ENCODE measurements around the gene N4BP2L2. TPM values are rescaled to one million over a fixed set of nuclear protein-coding genes. Genes with fewer than 3 reads are reported as not detected.

The N4BP2L2 gene
- total RNA-seq, 1 experiment from 2014 or later, result 61.4 TPM

DNA sequence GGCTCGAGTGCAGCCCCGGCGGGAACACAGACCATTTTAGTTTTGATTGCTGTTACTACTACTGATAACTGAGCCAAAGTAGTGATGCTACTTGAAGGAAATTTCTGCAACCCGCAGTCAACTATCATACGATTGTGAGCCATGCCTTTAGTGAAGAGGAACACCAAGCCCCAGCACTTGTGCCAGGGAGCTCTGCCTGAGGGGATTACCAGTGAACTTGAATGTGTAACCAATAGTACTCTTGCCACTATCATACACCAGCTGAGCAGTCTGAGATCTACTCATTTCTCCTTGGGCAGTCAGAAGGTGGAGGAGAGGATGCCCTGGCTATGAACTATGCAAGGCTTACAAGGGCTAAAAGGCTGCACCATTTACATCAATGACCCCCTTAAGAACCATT is 61.7 kb downstream of the N4BP2L2 start:
- no peak overlapping the region for H2BK15ac ChIP-seq (ENCODE audit: low read depth, low read length)
- no peak overlapping the region for H3K4me2 ChIP-seq (ENCODE audit: insufficient read depth, insufficient read length, low read length)
- no peaks in the 10 kb centered on the region for H3K23me2 ChIP-seq (ENCODE audit: insufficient read length, low read depth, low read length, poor library complexity, severe bottlenecking)
- no peak overlapping the region for H3K18ac ChIP-seq (ENCODE audit: insufficient read length, low read depth, low read length)
- Mint-ChIP-seq H3K4me1 (peaks cover 0 to 4% of the 10 kb centered on the region in 2 experiments; a peak in 1 of 4 replicates), H3K4me3 (no peak overlapping the region), H3K36me3 (ENCODE audit: insufficient read depth in 1 of 3, low read depth in 3 of 3) (no peaks in the 10 kb centered on the region), H3K27me3 (ENCODE audit: low read depth) (no peaks in the 10 kb centered on the region), H3K27ac (no peak overlapping the region; a peak in 1 of 7 replicates), H3K9me3 (no peaks in the 10 kb centered on the region)
- no peak overlapping the region for H2AFZ ChIP-seq (ENCODE audit: low read length)
- no peak overlapping the region for H3K23ac ChIP-seq (ENCODE audit: insufficient read length, low read depth, low read length)
- H4K5ac ChIP-seq (ENCODE audit: insufficient read length, low read depth, low read length), result no peak overlapping the region
- WGBS (ENCODE audit: extremely low coverage, insufficient read length, low lambda C conversion rate), result no CpG with 5 or more reads among the region's 5 CpGs
- H2AK5ac ChIP-seq (ENCODE audit: insufficient read length, low read length), result no peak overlapping the region
- no peak overlapping the region for H3T11ph ChIP-seq (ENCODE audit: low read length)
- H3K79me1 ChIP-seq (ENCODE audit: insufficient read depth, low read depth, low read length, poor library complexity, severe bottlenecking), result no peaks in the 10 kb centered on the region
- no peaks in the 10 kb centered on the region for H3K27me3 ChIP-seq (ENCODE audit: insufficient read depth, low read length)
- H2BK20ac ChIP-seq (ENCODE audit: low read depth, low read length, poor library complexity, severe bottlenecking), result no peak overlapping the region
- H2BK12ac ChIP-seq (ENCODE audit: insufficient read length, low read depth, low read length), result no peak overlapping the region
- no peaks in the 10 kb centered on the region for H3K79me2 ChIP-seq (ENCODE audit: insufficient read depth, low read length)
- H3K9me3 ChIP-seq (ENCODE audit: control insufficient read depth, low read depth, low read length), result no peaks in the 10 kb centered on the region
- DNase-seq, result no peak
- TF ChIP-seq, protein P1, sequence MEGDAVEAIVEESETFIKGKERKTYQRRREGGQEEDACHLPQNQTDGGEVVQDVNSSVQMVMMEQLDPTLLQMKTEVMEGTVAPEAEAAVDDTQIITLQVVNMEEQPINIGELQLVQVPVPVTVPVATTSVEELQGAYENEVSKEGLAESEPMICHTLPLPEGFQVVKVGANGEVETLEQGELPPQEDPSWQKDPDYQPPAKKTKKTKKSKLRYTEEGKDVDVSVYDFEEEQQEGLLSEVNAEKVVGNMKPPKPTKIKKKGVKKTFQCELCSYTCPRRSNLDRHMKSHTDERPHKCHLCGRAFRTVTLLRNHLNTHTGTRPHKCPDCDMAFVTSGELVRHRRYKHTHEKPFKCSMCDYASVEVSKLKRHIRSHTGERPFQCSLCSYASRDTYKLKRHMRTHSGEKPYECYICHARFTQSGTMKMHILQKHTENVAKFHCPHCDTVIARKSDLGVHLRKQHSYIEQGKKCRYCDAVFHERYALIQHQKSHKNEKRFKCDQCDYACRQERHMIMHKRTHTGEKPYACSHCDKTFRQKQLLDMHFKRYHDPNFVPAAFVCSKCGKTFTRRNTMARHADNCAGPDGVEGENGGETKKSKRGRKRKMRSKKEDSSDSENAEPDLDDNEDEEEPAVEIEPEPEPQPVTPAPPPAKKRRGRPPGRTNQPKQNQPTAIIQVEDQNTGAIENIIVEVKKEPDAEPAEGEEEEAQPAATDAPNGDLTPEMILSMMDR (conservative IDR thresholded peaks at IDR 0.05), result no peak
- no peak overlapping the region for H4K91ac ChIP-seq (ENCODE audit: insufficient read length, low read depth, low read length)
- H3K4ac ChIP-seq (ENCODE audit: low read depth, low read length), result no peak overlapping the region
- no peak overlapping the region for H3K9ac ChIP-seq (ENCODE audit: extremely low read depth, insufficient read length, low read length)
- H3K27ac ChIP-seq (ENCODE audit: insufficient read length, low read depth, low read length), result no peak overlapping the region
- no peak overlapping the region for H2BK120ac ChIP-seq (ENCODE audit: low read depth, low read length, poor library complexity, severe bottlenecking)
- no peaks in the 10 kb centered on the region for H3K4me1 ChIP-seq (ENCODE audit: insufficient read depth, low read length)
- no peak overlapping the region for H2BK5ac ChIP-seq (ENCODE audit: insufficient read length, low read length)
- no peak overlapping the region for H3K14ac ChIP-seq (ENCODE audit: insufficient read depth, low read length)
- H4K20me1 ChIP-seq (ENCODE audit: control insufficient read depth, insufficient read depth, insufficient read length), result no peaks in the 10 kb centered on the region
- no peak overlapping the region for H3K56ac ChIP-seq (ENCODE audit: insufficient read length, low read depth, low read length)
- no peak overlapping the region for H4K8ac ChIP-seq (replicated peaks; ENCODE audit: insufficient read length, low read depth, low read length)
